H9 (cell line): ENCODE data around the gene CPA4. TPM values are rescaled to one million over a fixed set of nuclear protein-coding genes. Genes with fewer than 3 reads are reported as not detected.

Experiments used
- DNase-seq: peaks from one replicate; pipeline ENCODE4 v3.0.0-alpha.2; 2017
- H2AFZ ChIP-seq: one replicate; pipeline ENCODE4 v1.6.1; 2013; ENCODE audit warnings: mild to moderate bottlenecking, low read length, control low read depth, moderate library complexity
- H2AK5ac ChIP-seq: 2 replicates; pipeline ENCODE4 v1.6.1; 2013; ENCODE audit warnings: low read length, control low read depth, mixed read lengths; ENCODE audit not compliant: insufficient read length
- H2BK120ac ChIP-seq: one replicate; pipeline ENCODE4 v1.6.1; 2013; ENCODE audit warnings: low read depth, mild to moderate bottlenecking, low read length, control low read depth, inconsistent platforms; ENCODE audit not compliant: poor library complexity, severe bottlenecking
- H2BK12ac ChIP-seq: 2 replicates; pipeline ENCODE4 v1.6.1; 2013; ENCODE audit warnings: low read length, control low read depth, mixed read lengths, low read depth; ENCODE audit not compliant: insufficient read length
- H2BK15ac ChIP-seq: 2 replicates; pipeline ENCODE4 v1.6.1; 2013; ENCODE audit warnings: low read depth, low read length, control low read depth
- H2BK20ac ChIP-seq: one replicate; pipeline ENCODE4 v1.6.1; 2013; ENCODE audit warnings: low read depth, mild to moderate bottlenecking, low read length, control low read depth, inconsistent platforms; ENCODE audit not compliant: poor library complexity, severe bottlenecking
- H2BK5ac ChIP-seq: 2 replicates; pipeline ENCODE4 v1.6.1; 2013; ENCODE audit warnings: low read length, control low read depth, mixed read lengths; ENCODE audit not compliant: insufficient read length
- H3K14ac ChIP-seq: 2 replicates; pipeline ENCODE4 v1.6.1; 2013; ENCODE audit warnings: low read length, control low read depth; ENCODE audit not compliant: insufficient read depth
- H3K18ac ChIP-seq: 2 replicates; pipeline ENCODE4 v1.6.1; 2013; ENCODE audit warnings: low read depth, mild to moderate bottlenecking, mixed read lengths, low read length, control low read depth; ENCODE audit not compliant: insufficient read length
- H3K23ac ChIP-seq: 2 replicates; pipeline ENCODE4 v1.6.1; 2013; ENCODE audit warnings: low read length, control low read depth, mixed read lengths, low read depth; ENCODE audit not compliant: insufficient read length
- H3K23me2 ChIP-seq: 2 replicates; pipeline ENCODE4 v1.6.1; 2013; ENCODE audit warnings: low read depth, mild to moderate bottlenecking, mixed read lengths, low read length, control low read depth; ENCODE audit not compliant: insufficient read length, poor library complexity, severe bottlenecking
- H3K27ac ChIP-seq: 2 replicates; pipeline ENCODE4 v1.5.1; 2013; ENCODE audit warnings: low read length, control low read depth, mixed read lengths, low read depth; ENCODE audit not compliant: insufficient read length
- H3K27me3 ChIP-seq: 2 replicates; pipeline ENCODE4 v1.6.1; 2013; ENCODE audit warnings: low read length, control low read depth, inconsistent platforms; ENCODE audit not compliant: insufficient read depth
- H3K4ac ChIP-seq: 2 replicates; pipeline ENCODE4 v1.6.1; 2013; ENCODE audit warnings: low read depth, mild to moderate bottlenecking, control low read depth, inconsistent platforms, low read length, moderate library complexity
- H3K4me1 ChIP-seq: 2 replicates; pipeline ENCODE4 v1.6.1; 2013; ENCODE audit warnings: low read length, control low read depth, inconsistent platforms; ENCODE audit not compliant: insufficient read depth
- H3K4me2 ChIP-seq: 2 replicates; pipeline ENCODE4 v1.6.1; 2013; ENCODE audit warnings: low read length, control low read depth, mixed read lengths; ENCODE audit not compliant: insufficient read length, insufficient read depth
- H3K56ac ChIP-seq: 2 replicates; pipeline ENCODE4 v1.6.1; 2013; ENCODE audit warnings: low read depth, mild to moderate bottlenecking, mixed read lengths, low read length, control low read depth; ENCODE audit not compliant: insufficient read length
- H3K79me1 ChIP-seq: 2 replicates; pipeline ENCODE4 v1.6.1; 2013; ENCODE audit warnings: low read depth, mild to moderate bottlenecking, moderate library complexity, low read length, control low read depth, inconsistent platforms; ENCODE audit not compliant: insufficient read depth, poor library complexity, severe bottlenecking
- H3K79me2 ChIP-seq: 2 replicates; pipeline ENCODE4 v1.6.1; 2013; ENCODE audit warnings: low read length, control low read depth, inconsistent platforms; ENCODE audit not compliant: insufficient read depth
- H3K9ac ChIP-seq: 2 replicates; pipeline ENCODE4 v1.6.1; 2013; ENCODE audit warnings: low read length, control low read depth, mixed read lengths; ENCODE audit not compliant: insufficient read length; ENCODE audit errors: extremely low read depth
- H3K9me3 ChIP-seq: one replicate; pipeline ENCODE4 v1.6.1; 2013; ENCODE audit warnings: low read depth, low read length, inconsistent platforms; ENCODE audit not compliant: control insufficient read depth
- H3T11ph ChIP-seq: one replicate; pipeline ENCODE4 v1.6.1; 2013; ENCODE audit warnings: mild to moderate bottlenecking, low read length, control low read depth, inconsistent platforms
- H4K20me1 ChIP-seq: one replicate; pipeline ENCODE4 v1.6.1; 2013; ENCODE audit not compliant: control insufficient read depth, insufficient read length, insufficient read depth
- H4K5ac ChIP-seq: 2 replicates; pipeline ENCODE4 v1.6.1; 2013; ENCODE audit warnings: low read depth, mild to moderate bottlenecking, mixed read lengths, low read length, control low read depth; ENCODE audit not compliant: insufficient read length
- H4K8ac ChIP-seq: replicated peaks from 2 replicates; pipeline ENCODE4 v1.6.1; 2013; ENCODE audit warnings: low read length, control low read depth, mixed read lengths, low read depth; ENCODE audit not compliant: insufficient read length
- H4K91ac ChIP-seq: 2 replicates; pipeline ENCODE4 v1.6.1; 2013; ENCODE audit warnings: low read depth, mild to moderate bottlenecking, moderate library complexity, mixed read lengths, low read length, control low read depth; ENCODE audit not compliant: insufficient read length
- H3K27ac Mint-ChIP-seq, 3 experiments: 2 replicates in 2 of 3; 3 replicates in 1 of 3; pipeline ENCODE4 v1.8.0; 2020 to 2021; ENCODE audit warnings: mixed read lengths in 3 of 3, mild to moderate bottlenecking in 1 of 3, moderate library complexity in 1 of 3
- H3K27me3 Mint-ChIP-seq: 2 replicates; pipeline ENCODE4 v1.8.0; 2021; ENCODE audit warnings: low read depth, mild to moderate bottlenecking, moderate library complexity, mixed read lengths
- H3K36me3 Mint-ChIP-seq, 3 experiments: 2 replicates in 2 of 3; 3 replicates in 1 of 3; pipeline ENCODE4 v1.8.0; 2020 to 2021; ENCODE audit warnings: low read depth in 3 of 3, mixed read lengths in 3 of 3; ENCODE audit not compliant: insufficient read depth in 1 of 3
- H3K4me1 Mint-ChIP-seq, 2 experiments: 2 replicates each; pipeline ENCODE4 v1.8.0; 2020; ENCODE audit warnings: mixed read lengths in 2 of 2
- H3K4me3 Mint-ChIP-seq, 2 experiments: 2 replicates in 1 of 2; 3 replicates in 1 of 2; pipeline ENCODE4 v1.8.0; 2020 to 2021; ENCODE audit warnings: mild to moderate bottlenecking in 2 of 2, mixed read lengths in 2 of 2, moderate library complexity in 1 of 2
- H3K9me3 Mint-ChIP-seq, 2 experiments: 2 replicates in 1 of 2; 3 replicates in 1 of 2; pipeline ENCODE4 v1.8.0; 2020; ENCODE audit warnings: mild to moderate bottlenecking in 2 of 2, mixed read lengths in 2 of 2, moderate library complexity in 1 of 2
- CTCF ChIP-seq: fragments of 200-600 bp; sonication (generic); conservative IDR thresholded peaks from 3 replicates; pipeline ENCODE4 v1.8.0; 2021; ENCODE audit warnings: antibody characterized with exemption, mild to moderate bottlenecking
- WGBS: extraction: QIAGEN DNeasy Blood & Tissue Kit; methylation state at CpG from one replicate; pipeline ENCODE4 v1.1.7; 2013; ENCODE audit warnings: missing lambda C conversion rate, low lambda C conversion rate, mixed read lengths; ENCODE audit not compliant: insufficient read length; ENCODE audit errors: extremely low coverage; 5-methylcytosine and 5-hydroxymethylcytosine counted together
- total RNA-seq: library from RNA; stranded (reverse); gene quantifications from 2 replicates; pipeline ENCODE4 v1.2.1, GENCODE V29; 2021

The CPA4 gene
- total RNA-seq, 1 experiment from 2014 or later: not detected

DNA sequence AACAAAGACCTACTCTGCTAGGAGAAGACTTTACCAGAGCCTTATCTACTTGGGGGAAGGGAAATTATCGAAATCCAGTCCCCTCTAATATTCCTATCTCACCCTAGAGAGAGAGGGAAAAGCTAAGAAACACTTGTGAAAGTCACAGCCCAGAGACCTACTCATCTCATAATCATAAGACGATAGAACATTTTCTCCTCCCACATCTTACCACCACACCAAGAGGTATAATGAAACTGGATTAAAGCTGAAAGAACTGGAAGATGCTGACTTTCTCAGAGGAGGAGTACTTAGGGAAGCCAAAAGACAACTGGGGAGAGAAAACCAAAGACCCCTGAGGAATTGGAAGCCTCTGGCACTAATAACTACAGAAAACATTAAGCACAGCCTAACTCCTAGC, 40.9 kb downstream of the CPA4 start:
- no peaks in the 10 kb centered on the region for H3K36me3 Mint-ChIP-seq
- Histone ChIP-seq H3K79me2 (no peaks in the 10 kb centered on the region), H2AFZ (no peak overlapping the region), H2BK15ac (no peak overlapping the region), H3K18ac (no peak overlapping the region), H3K79me1 (no peaks in the 10 kb centered on the region), H3K4ac (no peak overlapping the region), H2AK5ac (no peak overlapping the region), H4K5ac (no peak overlapping the region), H2BK5ac (no peak overlapping the region), H3K23me2 (no peaks in the 10 kb centered on the region), H3T11ph (no peak overlapping the region), H3K4me1 (peaks cover 6% of the 10 kb centered on the region; the same call in 1 of the 2 replicates), H3K9me3 (no peaks in the 10 kb centered on the region), H4K91ac (no peak overlapping the region), H3K14ac (no peak overlapping the region), H4K20me1 (no peaks in the 10 kb centered on the region), H3K9ac (no peak overlapping the region), H3K27ac (no peak overlapping the region), H3K56ac (no peak overlapping the region), H3K23ac (no peak overlapping the region), H2BK12ac (no peak overlapping the region), H3K27me3 (no peaks in the 10 kb centered on the region), H3K4me2 (no peak overlapping the region), H2BK20ac (no peak overlapping the region), H4K8ac (no peak overlapping the region), H2BK120ac (no peak overlapping the region)
- no CpG with 5 or more reads among the region's 2 CpGs for WGBS
- no peak overlapping the region for H3K4me3 Mint-ChIP-seq
- no peaks in the 10 kb centered on the region for H3K9me3 Mint-ChIP-seq
- no peaks in the 10 kb centered on the region for H3K27me3 Mint-ChIP-seq
- H3K4me1 Mint-ChIP-seq: peaks cover 12 to 16% of the 10 kb centered on the region in 2 experiments
- no peak for DNase-seq
- no peak overlapping the region for H3K27ac Mint-ChIP-seq
- no peak for TF ChIP-seq CTCF
